ENCODE data around the gene KLHDC7B. TPM values are rescaled to one million over a fixed set of nuclear protein-coding genes. Genes with fewer than 3 reads are reported as not detected.

KLHDC7B gene
- total and polyA plus RNA-seq, 12 donors, result 0.06 to 0.69 (median 0.19) TPM; not detected in 2

DNA sequence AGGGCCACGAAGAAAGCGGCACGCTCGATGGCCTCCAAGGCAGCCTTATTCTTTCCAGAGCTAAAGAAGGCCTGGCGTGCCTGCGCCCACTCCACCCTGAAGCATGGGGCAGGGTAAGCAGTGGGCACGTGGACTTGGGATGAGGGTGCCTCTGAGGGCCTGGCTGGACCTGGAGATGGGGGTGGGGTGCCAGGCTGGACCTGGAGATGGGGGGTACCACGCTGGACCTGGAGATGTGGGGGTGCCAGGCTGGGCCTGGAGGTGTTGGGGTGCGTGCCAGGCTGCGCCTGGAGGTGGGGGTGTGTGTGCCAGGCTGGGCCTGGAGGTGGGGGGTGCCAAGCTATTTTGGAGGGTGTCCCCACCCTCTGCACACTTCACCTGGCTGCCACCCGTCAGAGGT is 27.3 kb downstream of the KLHDC7B start:
- DNase-seq, result no peak
- no peaks in the 10 kb centered on the region for H3K27me3 ChIP-seq
- no peaks in the 10 kb centered on the region for H3K9me3 ChIP-seq (replicated peaks in 1 of 3)
- peaks cover 0 to 11% of the 10 kb centered on the region in 2 donors for H3K36me3 ChIP-seq (replicated peaks in 1 of 2)
- intact Hi-C loops (cut with DNase I), result no loop called here
- H3K4me3 ChIP-seq, result no peak overlapping the region
- H3K27ac ChIP-seq, result no peak overlapping the region
- TF ChIP-seq POLR2A (IDR thresholded peaks at IDR 0.05), result no peak
- TF ChIP-seq, protein P1, sequence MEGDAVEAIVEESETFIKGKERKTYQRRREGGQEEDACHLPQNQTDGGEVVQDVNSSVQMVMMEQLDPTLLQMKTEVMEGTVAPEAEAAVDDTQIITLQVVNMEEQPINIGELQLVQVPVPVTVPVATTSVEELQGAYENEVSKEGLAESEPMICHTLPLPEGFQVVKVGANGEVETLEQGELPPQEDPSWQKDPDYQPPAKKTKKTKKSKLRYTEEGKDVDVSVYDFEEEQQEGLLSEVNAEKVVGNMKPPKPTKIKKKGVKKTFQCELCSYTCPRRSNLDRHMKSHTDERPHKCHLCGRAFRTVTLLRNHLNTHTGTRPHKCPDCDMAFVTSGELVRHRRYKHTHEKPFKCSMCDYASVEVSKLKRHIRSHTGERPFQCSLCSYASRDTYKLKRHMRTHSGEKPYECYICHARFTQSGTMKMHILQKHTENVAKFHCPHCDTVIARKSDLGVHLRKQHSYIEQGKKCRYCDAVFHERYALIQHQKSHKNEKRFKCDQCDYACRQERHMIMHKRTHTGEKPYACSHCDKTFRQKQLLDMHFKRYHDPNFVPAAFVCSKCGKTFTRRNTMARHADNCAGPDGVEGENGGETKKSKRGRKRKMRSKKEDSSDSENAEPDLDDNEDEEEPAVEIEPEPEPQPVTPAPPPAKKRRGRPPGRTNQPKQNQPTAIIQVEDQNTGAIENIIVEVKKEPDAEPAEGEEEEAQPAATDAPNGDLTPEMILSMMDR (IDR thresholded peaks at IDR 0.05), result no peak
- H3K4me1 ChIP-seq (replicated peaks in 1 of 2), result peaks cover under 1% of the 10 kb centered on the region in 2 donors
- 92 to 97% (median 94%) methylated on average over 8 to 11 of the region's 11 CpGs for WGBS, 4 donors

DNA sequence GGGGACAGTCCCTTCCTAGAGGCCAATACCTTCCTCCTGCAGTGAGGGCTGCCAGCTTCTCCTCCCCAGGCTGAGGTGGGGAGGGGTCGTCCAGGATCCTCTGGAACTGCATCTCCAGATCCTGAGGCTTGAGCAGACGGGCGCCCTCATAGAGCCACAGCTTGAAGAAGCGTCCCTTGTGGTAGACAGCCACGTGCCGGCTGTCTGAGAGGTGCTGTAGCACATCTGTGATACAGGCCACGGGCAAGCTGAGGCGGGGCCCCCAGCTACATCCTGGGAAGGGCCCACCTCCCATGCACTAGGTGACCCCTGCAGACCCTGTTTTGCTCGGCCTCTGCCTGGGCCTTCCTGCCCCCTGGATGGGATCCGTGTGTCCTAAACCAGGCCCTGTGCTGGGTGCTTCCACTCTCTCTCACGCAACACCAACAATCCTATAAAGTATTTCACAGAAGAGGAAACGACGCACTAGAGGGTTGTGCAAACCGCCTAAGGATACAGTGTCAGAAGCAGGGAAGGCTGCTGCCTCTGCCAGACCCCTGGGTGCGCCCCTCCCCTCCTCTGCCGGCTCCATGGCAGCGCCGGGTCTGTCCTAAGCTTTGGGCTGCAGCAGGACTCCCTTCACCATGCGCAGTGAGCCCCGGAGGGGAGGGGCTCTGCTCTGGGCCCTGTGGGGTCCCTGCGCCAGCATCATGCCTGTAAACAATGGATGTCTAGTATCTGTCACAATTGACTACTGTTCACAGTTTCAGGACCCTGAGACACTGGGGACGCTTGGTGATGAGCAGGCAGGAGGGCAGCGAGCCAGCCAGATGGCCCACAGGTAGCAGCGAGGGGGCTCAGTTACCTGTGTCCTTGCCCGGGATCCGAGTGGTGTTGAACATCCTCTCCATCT is 28.0 kb downstream of the KLHDC7B start:
- H3K27me3 ChIP-seq, result no peaks in the 10 kb centered on the region
- WGBS, 4 donors, result 85 to 94% (median 87%) methylated on average over 15 to 26 of the region's 26 CpGs
- H3K36me3 ChIP-seq (replicated peaks in 1 of 2), result peaks cover 0 to 11% of the 10 kb centered on the region in 2 donors
- H3K4me1 ChIP-seq (replicated peaks in 1 of 2), result peaks cover 8% of the 10 kb centered on the region in 2 donors
- H3K27ac ChIP-seq, result no peak overlapping the region
- no peaks in the 10 kb centered on the region for H3K9me3 ChIP-seq (replicated peaks in 1 of 3)
- intact Hi-C loops (cut with DNase I), result no loop called here
- DNase-seq, result no peak
- TF ChIP-seq, protein P1 (IDR thresholded peaks at IDR 0.05), result no peak
- no peak for TF ChIP-seq POLR2A (IDR thresholded peaks at IDR 0.05)
- no peak overlapping the region for H3K4me3 ChIP-seq

DNA sequence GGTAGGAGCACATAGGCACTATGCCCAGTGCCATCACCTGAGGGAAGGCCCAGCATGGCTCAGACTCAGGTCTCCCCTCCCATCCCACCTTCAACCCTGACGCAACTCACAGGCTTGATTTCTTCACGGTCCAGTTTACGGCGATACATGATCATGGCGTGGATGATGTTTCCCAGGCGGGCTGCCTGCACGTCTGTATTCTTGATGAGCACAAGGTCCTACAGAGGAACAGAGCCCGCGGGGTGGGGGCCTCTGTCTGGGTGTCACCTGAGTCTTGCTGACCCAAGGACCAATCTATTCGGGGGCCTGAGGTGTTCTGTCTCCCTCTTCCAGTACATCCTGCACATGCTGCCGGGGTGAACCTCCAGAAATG is 28.7 kb downstream of the KLHDC7B start:
- Histone ChIP-seq H3K4me3 (no peak overlapping the region), H3K9me3 (replicated peaks in 1 of 3) (no peaks in the 10 kb centered on the region), H3K4me1 (replicated peaks in 1 of 2) (peaks cover 12 to 15% of the 10 kb centered on the region in 2 donors), H3K27me3 (no peaks in the 10 kb centered on the region), H3K36me3 (replicated peaks in 1 of 2) (peaks cover 0 to 11% of the 10 kb centered on the region in 2 donors), H3K27ac (no peak overlapping the region)
- intact Hi-C loops (cut with DNase I), result no loop called here
- TF ChIP-seq POLR2A (IDR thresholded peaks at IDR 0.05), result no peak
- TF ChIP-seq, protein P1 (IDR thresholded peaks at IDR 0.05), result no peak
- DNase-seq, result no peak
- 90 to 97% (median 93%) methylated on average over 11 of the region's 11 CpGs for WGBS, 4 donors

DNA sequence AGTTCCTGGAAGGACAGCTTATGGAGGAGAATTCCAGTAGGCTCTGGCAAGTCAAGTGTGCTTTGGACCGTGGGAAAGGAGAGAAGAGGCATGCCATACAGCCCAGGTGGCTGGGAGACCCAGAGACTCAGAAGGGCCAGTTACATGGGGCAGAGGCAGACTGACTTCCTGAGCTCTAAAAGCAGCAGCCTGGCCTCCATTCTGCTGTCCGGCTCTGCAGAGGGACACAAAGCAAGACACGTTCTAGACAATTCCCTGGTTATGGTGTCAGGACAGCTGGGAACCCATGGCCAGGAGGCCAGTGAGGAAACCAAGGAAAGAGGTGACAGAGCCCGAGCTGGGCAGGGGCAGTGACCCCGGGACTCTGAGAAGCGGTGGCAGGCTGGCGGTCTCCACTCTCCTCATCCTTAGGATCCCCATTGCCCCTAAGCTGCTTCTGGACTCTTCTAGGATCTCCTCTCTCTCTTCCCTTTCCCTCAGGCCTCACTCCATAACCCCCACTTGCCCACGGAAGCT is 29.8 kb downstream of the KLHDC7B start:
- no peaks in the 10 kb centered on the region for H3K9me3 ChIP-seq (replicated peaks in 1 of 3)
- no peak overlapping the region for H3K4me3 ChIP-seq
- H3K27ac ChIP-seq, result no peak overlapping the region
- DNase-seq, result no peak
- no peaks in the 10 kb centered on the region for H3K27me3 ChIP-seq
- peaks cover 0 to 8% of the 10 kb centered on the region in 2 donors for H3K36me3 ChIP-seq (replicated peaks in 1 of 2)
- H3K4me1 ChIP-seq (replicated peaks in 1 of 2), result peaks cover 12 to 16% of the 10 kb centered on the region in 2 donors
- TF ChIP-seq, protein P1 (IDR thresholded peaks at IDR 0.05), result no peak
- intact Hi-C loops (cut with DNase I), result no loop called here
- 83 to 100% (median 89%) methylated on average over 3 to 8 of the region's 8 CpGs for WGBS, 4 donors

All from adrenal gland (tissue), 12 donors.